Measurements from ENCODE around the gene LIMS2. TPM values are rescaled to one million over a fixed set of nuclear protein-coding genes. Genes with fewer than 3 reads are reported as not detected.

Gene LIMS2
- total RNA-seq, 1 donor from 2014 or later, result 3.8 TPM

DNA sequence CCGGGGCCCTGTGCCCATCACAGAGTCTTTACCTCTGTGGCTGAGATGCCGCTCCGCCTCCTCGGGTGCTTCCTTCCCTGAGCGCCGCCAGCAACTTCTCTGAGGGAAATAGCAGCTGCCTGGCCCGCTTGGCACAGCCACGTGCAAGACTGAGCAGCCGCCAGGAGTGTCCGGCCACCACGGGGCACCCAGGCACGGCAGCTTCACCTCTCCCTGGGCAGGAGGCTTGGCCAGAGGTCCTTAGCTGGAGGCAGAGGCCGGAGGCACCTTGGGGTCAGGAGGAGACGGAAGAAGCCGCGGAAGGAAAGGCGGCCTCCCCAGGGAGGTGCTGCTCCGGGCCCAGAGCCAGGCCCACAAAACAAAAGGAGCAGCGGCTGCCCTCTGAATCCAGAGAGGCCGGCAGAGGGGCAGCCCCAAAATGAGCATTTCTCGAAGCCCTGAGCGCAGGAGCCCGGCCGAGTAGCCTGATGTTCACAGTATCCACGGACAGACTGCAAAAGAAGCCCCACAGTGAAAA, 6.0 kb upstream of the LIMS2 start:
- Mint-ChIP-seq H3K36me3 (ENCODE audit: low read depth, unreplicated experiment) (no peaks in the 10 kb centered on the region), H3K9me3 (ENCODE audit: unreplicated experiment) (no peaks in the 10 kb centered on the region), H3K4me1 (ENCODE audit: unreplicated experiment) (peaks cover 6% of the 10 kb centered on the region), H3K27ac (ENCODE audit: unreplicated experiment) (no peak overlapping the region), H3K4me3 (ENCODE audit: unreplicated experiment) (no peak overlapping the region), H3K27me3 (ENCODE audit: unreplicated experiment) (peaks cover 11% of the 10 kb centered on the region)
- no peak for DNase-seq (ENCODE audit: low spot score)
- TF ChIP-seq, protein P1, sequence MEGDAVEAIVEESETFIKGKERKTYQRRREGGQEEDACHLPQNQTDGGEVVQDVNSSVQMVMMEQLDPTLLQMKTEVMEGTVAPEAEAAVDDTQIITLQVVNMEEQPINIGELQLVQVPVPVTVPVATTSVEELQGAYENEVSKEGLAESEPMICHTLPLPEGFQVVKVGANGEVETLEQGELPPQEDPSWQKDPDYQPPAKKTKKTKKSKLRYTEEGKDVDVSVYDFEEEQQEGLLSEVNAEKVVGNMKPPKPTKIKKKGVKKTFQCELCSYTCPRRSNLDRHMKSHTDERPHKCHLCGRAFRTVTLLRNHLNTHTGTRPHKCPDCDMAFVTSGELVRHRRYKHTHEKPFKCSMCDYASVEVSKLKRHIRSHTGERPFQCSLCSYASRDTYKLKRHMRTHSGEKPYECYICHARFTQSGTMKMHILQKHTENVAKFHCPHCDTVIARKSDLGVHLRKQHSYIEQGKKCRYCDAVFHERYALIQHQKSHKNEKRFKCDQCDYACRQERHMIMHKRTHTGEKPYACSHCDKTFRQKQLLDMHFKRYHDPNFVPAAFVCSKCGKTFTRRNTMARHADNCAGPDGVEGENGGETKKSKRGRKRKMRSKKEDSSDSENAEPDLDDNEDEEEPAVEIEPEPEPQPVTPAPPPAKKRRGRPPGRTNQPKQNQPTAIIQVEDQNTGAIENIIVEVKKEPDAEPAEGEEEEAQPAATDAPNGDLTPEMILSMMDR (IDR thresholded peaks at IDR 0.05; ENCODE audit: unreplicated experiment), result no peak

DNA sequence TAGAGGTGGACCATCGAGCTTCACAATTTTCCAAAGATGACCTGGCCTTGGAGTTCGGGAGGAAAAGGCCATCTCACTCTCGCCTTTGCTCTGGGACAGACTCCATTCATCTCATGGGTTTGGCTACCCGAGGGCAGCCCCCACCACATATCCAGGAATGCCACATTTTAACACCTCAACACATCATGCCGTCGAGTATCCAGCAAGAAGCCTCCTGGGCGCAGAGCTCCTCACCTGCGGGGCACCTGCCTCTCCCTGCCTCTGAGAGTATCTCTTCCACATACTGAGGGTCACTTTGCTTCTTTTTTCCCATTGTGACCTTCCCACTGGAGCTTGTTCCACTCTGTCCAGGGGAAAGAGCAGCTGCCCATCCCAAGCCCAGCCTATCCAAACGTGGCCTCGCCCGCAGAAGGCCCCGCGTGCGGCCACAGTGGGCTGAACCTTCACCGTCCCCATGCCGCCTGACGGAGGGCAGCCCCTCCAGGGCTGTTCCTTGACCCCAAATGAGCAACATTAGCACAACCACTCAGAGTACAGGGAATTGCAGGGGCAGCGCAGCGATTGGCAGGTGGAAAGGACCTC, 5.5 kb upstream of the LIMS2 start:
- Mint-ChIP-seq H3K4me3 (ENCODE audit: unreplicated experiment) (no peak overlapping the region), H3K27me3 (ENCODE audit: unreplicated experiment) (peaks cover 16% of the 10 kb centered on the region), H3K4me1 (ENCODE audit: unreplicated experiment) (peaks cover 6% of the 10 kb centered on the region), H3K9me3 (ENCODE audit: unreplicated experiment) (no peaks in the 10 kb centered on the region), H3K27ac (ENCODE audit: unreplicated experiment) (no peak overlapping the region), H3K36me3 (ENCODE audit: low read depth, unreplicated experiment) (no peaks in the 10 kb centered on the region)
- TF ChIP-seq, protein P1 (IDR thresholded peaks at IDR 0.05; ENCODE audit: unreplicated experiment), result no peak
- DNase-seq (ENCODE audit: low spot score), result no peak

DNA sequence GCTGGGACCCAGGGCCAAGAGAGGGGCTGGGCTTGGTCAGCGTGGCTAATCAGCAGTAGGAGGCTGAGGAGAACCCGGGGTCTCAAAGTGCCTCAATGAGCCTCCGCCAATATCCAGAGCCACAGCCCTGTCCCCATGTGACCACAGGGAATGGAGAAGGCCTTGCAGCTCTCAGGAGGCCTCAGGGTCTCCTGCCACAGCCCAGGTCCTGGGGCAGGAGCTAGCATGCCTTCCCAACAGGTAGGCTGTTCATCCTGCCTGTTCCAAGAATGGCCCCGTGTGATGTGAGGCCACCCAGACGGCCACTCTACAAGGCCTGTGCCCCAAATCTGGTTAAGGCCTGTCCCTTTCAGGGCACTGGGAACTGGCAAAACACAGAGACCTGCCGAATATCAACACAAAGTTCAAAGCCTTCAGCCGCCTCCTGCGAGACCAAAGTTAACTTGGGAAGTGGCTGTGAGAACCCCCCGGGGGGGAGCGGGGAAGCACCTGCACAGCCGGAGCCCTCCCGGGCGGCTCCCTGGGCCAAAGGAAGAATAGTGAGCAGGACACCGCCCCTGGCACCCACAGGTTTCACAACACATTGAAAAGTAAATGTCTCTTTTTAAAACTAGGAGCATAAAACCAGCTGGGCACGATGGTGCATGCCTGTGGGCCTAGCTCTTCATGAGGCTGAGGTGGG, 4.5 kb upstream of the LIMS2 start:
- Mint-ChIP-seq H3K27ac (ENCODE audit: unreplicated experiment) (no peak overlapping the region), H3K9me3 (ENCODE audit: unreplicated experiment) (no peaks in the 10 kb centered on the region), H3K36me3 (ENCODE audit: low read depth, unreplicated experiment) (no peaks in the 10 kb centered on the region), H3K27me3 (ENCODE audit: unreplicated experiment) (peaks cover 17% of the 10 kb centered on the region), H3K4me1 (ENCODE audit: unreplicated experiment) (peaks cover 6% of the 10 kb centered on the region), H3K4me3 (ENCODE audit: unreplicated experiment) (no peak overlapping the region)
- TF ChIP-seq, protein P1 (IDR thresholded peaks at IDR 0.05; ENCODE audit: unreplicated experiment), result no peak
- DNase-seq (ENCODE audit: low spot score), result no peak

DNA sequence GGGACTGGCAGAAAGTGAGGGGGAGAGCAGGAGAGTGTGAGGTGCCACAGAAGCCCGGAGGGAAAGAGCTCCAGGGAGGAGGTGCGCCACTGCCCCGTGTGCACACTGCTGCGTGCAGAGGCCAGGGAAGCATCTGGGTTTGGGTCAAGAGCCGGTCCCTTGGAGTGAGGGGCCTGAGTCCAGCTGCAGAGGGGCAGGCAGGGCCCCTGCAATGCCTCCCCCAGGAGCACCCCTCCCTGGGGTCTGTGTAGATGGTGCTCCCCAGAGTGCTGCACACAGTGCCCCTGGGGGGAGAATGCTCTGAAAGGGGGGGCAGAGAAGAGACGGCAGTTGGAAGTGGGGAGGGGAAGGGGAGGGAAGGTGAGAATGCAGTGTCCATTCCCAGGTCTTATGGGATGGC, 3.7 kb upstream of the LIMS2 start:
- Mint-ChIP-seq H3K27me3 (ENCODE audit: unreplicated experiment) (peaks cover 18% of the 10 kb centered on the region), H3K4me1 (ENCODE audit: unreplicated experiment) (peaks cover 8% of the 10 kb centered on the region), H3K36me3 (ENCODE audit: low read depth, unreplicated experiment) (no peaks in the 10 kb centered on the region), H3K27ac (ENCODE audit: unreplicated experiment) (no peak overlapping the region), H3K4me3 (ENCODE audit: unreplicated experiment) (no peak overlapping the region), H3K9me3 (ENCODE audit: unreplicated experiment) (no peaks in the 10 kb centered on the region)
- TF ChIP-seq, protein P1 (IDR thresholded peaks at IDR 0.05; ENCODE audit: unreplicated experiment), result no peak
- no peak for DNase-seq (ENCODE audit: low spot score)

DNA sequence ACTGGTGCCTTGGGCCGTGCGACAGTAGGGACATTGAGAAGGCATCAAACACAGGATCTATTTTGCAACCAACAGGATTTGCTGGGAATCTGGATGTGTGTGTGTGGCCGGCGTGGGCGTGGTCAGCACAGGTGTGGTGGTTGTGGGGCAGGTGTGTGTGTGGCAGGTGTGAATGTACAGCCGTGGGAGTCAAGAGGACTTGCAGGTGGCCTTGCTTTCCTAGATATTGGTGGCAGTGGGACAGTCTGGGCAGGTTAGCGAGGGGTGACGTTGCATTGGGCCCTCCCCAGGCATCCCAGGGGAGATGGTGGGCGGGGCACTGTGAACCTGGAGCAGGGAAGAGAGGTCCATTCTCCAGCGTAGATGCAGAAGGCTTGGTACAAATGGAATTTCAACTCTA, 3.2 kb upstream of the LIMS2 start:
- Mint-ChIP-seq H3K27ac (ENCODE audit: unreplicated experiment) (no peak overlapping the region), H3K27me3 (ENCODE audit: unreplicated experiment) (peaks cover 20% of the 10 kb centered on the region), H3K4me1 (ENCODE audit: unreplicated experiment) (peaks cover 5% of the 10 kb centered on the region), H3K4me3 (ENCODE audit: unreplicated experiment) (peak overlapping the region; percentile 16), H3K9me3 (ENCODE audit: unreplicated experiment) (no peaks in the 10 kb centered on the region), H3K36me3 (ENCODE audit: low read depth, unreplicated experiment) (no peaks in the 10 kb centered on the region)
- TF ChIP-seq, protein P1 (IDR thresholded peaks at IDR 0.05; ENCODE audit: unreplicated experiment), result no peak
- DNase-seq (ENCODE audit: low spot score), result no peak
